HG03103 (cell line): Measurements from ENCODE around the gene FGF19.
"Not testable (repeated sequence)": the region's sequence is repeated elsewhere in the genome, so short reads cannot be mapped to it uniquely, and the experiment has no call there.

ENCODE experiments used
- ATAC-seq: cut with Tn5 transposase; IDR thresholded peaks from one replicate; pipeline ENCODE4 v1.9.1; 2021; ENCODE audit warnings: low read depth; ENCODE audit not compliant: unreplicated experiment

Gene FGF19

GRCh38 chr11:69697469-69697843, 6.4 kb downstream of the FGF19 start:
- no peak for ATAC-seq

- no peak for ATAC-seq
These were observed 6.9 kb downstream of the FGF19 start for GRCh38 chr11:69696749-69697468.

- not testable (repeated sequence) for ATAC-seq
These were observed 7.8 kb downstream of the FGF19 start for GRCh38 chr11:69695995-69696394.

- no peak for ATAC-seq
These were observed 8.2 kb downstream of the FGF19 start for GRCh38 chr11:69695581-69695980.

- no peak for ATAC-seq
These were observed 9.0 kb downstream of the FGF19 start for GRCh38 chr11:69694781-69695180.

- no peak for ATAC-seq
These were observed 11.4 kb downstream of the FGF19 start for GRCh38 chr11:69692422-69692821.

GRCh38 chr11:69691463-69691862, 12.4 kb downstream of the FGF19 start:
- no peak for ATAC-seq

- no peak for ATAC-seq
These were observed 14.1 kb downstream of the FGF19 start for GRCh38 chr11:69689484-69690319.

- ATAC-seq, result not testable (repeated sequence)
These were observed 15.7 kb downstream of the FGF19 start for GRCh38 chr11:69687969-69688771.

- ATAC-seq, result no peak
These were observed 17.0 kb downstream of the FGF19 start for GRCh38 chr11:69686856-69687255.

- ATAC-seq, result no peak
These were observed 17.4 kb downstream of the FGF19 start for GRCh38 chr11:69686452-69686851.

GRCh38 chr11:69685348-69685747, 18.5 kb downstream of the FGF19 start:
- ATAC-seq, result no peak

- ATAC-seq, result no peak
These were observed 19.2 kb downstream of the FGF19 start for GRCh38 chr11:69684651-69685050.

GRCh38 chr11:69683764-69684333, 20.0 kb downstream of the FGF19 start:
- ATAC-seq, result no peak

- ATAC-seq, result no peak
These were observed 21.0 kb downstream of the FGF19 start for GRCh38 chr11:69682681-69683326.

GRCh38 chr11:69682221-69682620, 21.6 kb downstream of the FGF19 start:
- ATAC-seq, result no peak

- ATAC-seq, result no peak
These were observed 23.1 kb downstream of the FGF19 start for GRCh38 chr11:69680688-69681087.

GRCh38 chr11:69677749-69678148, 26.1 kb downstream of the FGF19 start:
- no peak for ATAC-seq

GRCh38 chr11:69674886-69675714, 28.7 kb downstream of the FGF19 start, which contains the start of gene LTO1:
TSS of gene LTO1 (minus strand) at chr11:69675353. CDS start at chr11:69675239, 114 bp downstream.
- ATAC-seq, result peak; percentile 79
